Activated T-cell treated with anti-CD3 and anti-CD28 coated beads for 48 hours (primary cell): ENCODE data around the gene NKD2.

Experiments
- DNase-seq: peaks from one replicate; pipeline ENCODE4 v3.0.0-alpha.2; 2020; ENCODE audit warnings: low read depth

Gene NKD2

DNA sequence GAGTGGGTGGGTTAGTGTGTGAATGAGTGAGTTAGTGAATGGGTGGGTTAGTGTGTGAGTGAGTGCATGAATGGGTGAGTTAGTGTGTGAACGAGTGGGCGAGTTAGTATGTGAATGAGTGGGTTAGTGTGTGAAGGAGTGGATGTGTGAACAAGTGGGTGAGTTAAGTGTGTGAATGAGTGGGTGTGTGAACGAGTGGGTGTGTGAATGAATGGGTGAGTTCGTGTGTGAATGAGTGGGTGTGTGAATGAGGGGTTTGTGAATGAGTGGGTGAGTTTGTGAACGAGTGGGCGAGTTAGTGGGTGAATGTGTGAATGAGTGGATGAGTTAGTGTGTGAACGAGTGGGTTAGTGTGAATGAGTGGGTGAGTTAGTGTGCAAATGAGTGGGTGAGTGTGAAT lies 34.0 kb downstream of the NKD2 start:
- DNase-seq = no peak

DNA sequence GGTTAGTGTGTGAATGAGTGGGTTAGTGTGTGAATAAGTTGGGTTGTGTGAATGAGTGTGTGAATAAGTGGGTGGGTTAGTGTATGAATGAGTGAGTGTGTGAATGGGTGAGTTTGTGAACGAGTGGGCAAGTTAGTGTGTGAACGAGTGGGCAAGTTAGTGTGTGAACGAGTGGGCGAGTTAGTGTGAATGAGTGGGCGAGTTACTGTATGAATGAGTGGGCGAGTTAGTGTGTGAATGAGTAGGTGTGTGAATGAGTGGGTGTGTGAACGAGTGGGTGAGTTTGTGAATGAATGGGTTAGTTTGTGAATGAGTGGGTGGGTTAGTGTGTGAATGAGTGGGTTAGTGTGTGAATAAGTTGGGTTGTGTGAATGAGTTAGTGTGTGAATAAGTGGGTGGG lies 34.7 kb downstream of the NKD2 start:
- DNase-seq = no peak

DNA sequence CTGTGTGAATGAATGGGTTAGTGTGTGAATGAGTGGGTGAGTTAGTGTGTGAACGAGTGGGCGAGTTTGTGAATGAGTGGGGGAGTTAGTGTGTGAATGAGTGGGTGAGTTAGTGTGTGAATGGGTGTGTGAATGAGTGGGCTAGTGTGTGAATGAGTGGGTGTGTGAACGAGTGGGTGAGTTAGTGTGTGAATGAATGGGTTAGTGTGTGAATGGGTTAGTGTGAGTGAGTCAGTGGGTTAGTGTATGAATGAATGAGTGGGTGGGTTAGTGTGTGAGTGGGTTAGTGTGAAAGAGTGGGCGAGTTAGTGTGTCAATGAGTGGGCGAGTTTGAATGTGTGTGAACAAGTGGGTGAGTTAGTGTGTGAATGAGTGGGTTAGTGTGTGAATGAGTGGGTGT lies 35.5 kb downstream of the NKD2 start:
- no peak for DNase-seq

DNA sequence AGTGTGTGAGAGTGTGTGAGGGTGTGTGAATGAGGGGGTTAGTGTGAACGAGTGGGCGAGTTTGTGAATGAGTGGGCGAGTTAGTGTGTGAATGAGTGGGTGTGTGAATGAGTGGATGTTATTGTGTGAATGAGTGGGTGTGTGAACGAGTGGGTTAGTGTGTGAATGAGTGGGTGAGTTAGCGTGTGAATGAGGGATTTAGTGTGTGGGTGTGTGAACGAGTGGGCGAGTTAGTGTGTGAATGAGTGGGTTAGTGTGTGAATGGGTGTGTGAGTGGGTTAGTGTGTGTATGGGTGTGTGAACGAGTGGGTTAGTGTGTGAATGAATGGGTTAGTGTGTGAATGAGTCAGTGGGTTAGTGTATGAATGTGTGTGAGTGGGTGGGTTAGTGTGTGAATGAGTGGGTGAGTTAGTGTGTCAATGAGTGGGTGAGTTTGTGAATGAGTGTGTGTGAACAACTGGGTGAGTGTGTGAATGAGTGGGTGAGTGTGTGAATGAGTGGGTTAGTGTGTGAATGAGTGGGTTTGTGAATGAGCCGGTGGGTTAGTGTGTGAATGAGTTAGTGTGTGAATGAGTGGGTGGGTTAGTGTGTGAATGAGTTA lies 37.5 kb downstream of the NKD2 start:
- DNase-seq = no peak

DNA sequence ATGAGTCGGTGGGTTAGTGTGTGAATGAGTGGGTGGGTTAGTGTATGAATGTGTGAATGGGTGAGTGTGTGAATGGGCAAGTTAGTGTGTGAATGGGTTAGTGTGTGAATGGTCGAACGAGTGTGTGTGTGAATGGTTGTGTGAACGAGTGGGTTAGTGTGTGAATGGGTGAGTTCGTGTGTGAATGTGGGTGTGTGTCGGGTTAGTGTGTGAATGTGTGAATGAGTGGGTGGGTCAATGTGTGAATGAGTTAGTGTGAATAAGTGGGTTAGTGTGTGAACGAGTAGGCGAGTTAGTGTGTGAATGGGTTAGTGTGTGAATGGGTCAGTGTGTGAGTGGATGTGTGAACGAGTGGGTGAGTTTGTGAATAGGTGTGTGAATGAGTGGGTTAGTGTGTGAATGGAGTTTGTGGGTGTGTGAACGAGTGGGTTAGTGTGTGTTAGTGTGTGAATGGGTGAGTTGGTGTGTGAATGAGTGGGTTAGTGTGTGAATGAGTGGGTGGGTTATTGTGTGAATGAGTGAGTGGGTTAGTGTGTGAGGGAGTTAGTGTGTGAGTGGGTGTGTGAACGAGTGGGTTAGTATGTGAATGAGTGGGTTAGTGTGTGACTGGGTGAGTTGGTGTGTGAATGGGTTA lies 38.8 kb downstream of the NKD2 start:
- no peak for DNase-seq

DNA sequence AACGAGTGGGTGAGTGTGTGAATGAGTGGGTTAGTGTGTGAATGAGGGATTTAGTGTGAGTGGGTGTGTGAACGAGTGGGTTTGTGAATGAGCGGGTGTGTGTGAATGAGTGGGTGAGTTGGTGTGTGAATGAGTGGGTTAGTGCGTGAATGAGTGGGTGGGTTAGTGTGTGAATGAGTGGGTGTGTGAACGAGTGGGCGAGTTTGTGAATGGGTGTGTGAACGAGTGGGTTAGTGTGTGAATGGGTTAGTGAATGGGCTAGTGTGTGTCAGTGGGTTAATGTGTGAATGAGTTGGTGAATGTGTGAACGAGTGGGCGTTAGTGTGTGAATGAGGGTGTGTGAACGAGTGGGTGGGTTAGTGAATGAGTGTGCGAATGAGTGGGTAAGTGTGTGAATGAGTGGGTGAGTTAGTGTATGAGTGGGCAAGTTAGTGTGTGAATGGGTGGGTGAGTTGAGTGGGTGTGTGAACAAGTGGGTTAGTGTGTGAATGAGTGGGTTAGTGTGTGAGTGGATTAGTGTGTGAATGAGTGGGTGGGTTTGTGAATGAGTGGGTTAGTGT lies 39.6 kb downstream of the NKD2 start:
- no peak for DNase-seq

DNA sequence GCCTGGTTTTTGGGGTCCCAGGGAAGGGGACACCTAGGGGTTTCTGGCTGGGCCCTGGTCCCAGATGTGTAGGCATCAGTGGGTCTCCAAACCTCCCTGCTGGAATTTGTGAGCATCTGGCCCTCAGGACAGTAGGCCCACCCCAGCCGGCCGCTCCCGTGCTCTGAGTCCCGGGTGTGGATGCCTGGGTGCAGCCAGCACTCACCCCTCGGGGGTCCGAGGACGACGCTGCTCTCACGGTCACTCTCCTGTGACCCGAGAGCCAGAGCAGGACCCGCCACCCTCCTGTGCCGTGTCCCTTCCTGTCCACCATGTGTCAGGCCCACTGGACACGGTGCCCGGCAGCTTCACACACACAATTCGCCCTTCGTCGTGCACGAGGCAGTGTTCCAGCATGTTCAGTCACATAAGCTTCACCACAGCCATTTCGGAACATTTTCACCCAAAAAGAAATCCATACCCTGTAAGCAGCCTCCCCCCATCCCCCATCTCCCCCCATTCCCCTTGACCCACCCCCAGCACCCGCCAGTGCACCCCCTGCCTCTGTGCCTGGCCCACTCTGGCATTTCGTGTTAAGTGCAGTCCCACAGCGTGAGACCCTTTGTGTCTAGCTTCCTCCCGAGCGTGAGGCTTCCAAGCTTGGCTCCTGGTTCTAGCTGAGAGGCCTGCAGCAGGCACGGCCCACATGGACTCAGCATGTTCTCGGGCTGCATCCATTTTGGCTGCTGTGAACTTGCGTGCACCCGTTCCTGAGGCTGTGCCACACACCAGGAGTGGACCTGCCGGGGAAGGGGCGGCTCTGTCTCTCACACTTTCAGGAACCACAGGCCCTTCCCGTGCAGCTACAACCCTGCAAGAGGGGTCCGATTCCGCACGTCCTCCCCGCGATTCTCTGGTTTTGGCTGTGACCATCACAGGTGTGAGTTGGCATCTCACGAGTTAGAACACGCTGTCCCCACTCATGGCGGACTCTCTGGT lies 40.5 kb downstream of the NKD2 start:
- no peak for DNase-seq

DNA sequence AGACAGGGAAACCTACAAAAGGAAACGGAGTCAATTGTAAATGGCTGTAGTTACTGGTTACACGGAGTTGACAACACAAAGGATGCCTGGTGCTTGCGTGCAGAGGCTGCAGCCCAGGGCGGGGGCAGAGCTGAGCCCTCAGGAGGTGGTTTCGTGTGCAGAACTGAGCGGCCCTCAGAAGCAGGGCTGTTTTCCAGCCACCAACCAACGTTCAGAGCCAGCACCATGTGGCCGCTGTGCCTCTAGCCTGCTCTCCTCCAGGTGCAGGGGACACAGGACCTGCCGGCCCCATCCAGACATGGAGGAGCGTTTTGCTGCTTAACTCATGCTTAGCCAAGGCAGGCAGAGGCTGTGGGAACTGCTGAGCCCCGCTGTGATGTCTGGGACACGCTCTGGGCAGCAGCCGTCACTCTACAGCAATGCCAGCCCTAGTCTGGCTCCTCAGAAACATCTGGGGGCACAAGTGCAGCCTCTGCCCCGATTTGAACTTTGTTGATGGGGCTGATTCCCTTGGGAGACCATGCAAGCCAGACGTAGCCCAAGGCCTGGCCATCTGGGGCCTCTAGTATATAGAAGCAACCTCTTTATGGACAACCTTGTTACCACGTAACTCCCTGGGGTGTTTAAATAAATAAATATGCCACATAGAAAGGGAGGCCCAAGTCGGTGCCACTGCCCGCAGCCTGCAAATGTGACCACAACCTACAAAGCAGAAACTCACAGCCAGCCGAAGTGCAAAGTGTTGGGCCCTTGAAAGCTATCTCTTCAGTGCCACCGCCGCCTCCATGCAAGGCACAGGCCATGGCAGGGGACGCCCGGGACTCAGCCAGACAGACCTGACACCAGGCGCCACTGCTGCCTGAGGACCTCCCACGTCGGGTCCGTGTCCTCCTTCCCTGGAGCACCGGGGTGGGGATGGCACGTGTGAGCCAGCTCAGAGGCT lies 42.1 kb downstream of the NKD2 start:
- no peak for DNase-seq

DNA sequence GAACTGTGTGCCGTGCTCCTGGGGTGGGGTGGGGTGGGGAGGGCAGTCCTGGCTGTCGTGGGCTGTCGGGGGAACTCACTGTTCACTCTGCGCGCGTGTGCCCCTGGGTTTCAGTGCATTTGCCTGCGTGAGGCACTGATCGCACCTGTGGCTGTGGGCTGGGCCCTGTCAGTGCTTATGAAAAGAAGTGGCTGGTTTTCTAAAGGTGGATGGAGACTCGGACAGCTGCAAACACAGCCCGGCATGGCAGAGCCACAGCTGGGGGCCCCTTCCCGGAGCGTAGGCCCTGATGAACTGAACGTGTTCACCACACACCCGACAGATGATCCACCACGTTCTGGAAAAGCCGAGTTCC lies 42.7 kb downstream of the NKD2 start:
- no peak for DNase-seq

DNA sequence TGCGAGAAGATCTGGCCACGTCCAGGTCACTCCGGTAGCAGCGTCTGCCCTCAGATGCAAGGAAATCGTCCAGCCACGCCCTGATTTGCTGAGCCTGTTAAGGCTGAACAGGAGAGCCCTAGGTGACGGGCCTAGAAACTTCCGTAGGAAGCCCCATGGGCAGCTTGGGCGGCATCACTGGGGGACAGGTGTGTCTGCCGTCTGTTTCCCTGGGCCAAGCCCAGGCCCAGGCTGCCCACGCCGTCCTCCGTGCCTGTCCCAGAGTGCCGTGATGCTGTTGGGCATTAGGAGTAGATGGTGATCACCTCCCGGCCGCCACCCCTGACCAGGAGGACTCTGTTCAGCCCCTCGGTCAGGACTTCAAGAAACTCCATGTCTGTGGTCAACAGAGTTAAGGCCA lies 43.5 kb downstream of the NKD2 start:
- no peak for DNase-seq

DNA sequence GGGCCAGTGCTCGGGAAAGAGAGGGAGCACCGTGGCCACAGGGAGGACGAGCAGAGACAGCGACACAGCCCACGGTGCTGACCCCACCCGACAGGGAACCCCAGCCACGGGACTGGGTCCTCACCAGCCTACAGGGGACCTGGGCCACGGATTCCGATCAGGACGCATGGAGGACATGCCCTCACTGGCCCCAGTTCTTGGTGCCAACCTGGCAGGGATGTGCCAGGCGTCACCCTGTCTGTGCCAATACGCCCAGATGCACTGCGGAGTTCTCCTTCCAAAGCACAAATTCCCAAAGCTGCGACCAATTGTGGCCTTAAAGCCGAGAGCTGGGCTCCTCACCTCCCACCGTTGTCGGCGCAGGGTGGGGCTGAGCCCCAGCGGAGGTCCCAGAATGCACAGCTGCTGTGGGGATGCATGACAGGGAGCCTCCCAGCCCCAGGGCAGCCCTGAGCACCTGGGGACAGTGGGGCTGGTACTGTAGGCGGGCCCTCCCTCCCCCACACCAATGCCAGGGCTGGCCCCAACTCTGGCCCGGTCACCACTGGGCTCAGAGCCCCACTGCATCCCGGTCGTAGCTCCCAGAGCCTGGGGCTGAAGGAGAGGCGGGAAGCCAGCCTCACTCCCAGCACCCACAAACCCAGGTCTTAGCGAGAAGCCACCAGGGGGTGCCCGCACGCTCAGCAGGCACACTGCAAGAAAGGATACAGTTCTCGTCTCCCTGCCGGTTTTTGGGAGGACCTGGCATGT lies 44.2 kb downstream of the NKD2 start:
- no peak for DNase-seq

DNA sequence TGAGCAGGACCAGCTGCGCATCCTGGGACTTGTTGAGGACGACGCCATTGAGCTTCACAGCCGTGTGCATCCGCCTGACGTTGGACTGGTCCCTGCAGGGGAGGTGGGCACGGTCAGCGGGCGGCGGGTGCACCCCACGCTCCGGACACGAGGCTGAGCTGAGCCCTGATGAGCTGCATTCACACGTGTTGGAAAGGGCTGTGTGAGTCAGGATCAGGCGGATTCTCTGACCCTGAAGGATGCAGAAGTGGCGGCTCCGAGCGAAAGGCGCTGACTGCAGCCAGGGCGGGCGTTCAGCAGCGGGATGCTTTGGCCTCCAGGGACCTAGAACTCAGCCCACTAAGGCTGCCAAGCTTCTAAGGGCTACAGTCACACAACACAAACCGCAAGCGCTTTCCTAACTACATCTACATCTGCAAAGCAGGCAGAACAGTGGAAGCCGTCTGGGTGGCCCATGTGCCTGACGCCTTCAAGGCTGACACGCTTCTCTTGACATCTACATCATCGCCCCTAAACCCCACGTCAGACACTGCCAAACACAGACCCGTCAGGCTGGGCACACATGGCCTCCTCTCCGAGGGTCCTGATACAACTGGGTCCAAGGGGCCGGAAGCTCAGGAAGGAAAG lies 44.9 kb downstream of the NKD2 start:
- DNase-seq = no peak

DNA sequence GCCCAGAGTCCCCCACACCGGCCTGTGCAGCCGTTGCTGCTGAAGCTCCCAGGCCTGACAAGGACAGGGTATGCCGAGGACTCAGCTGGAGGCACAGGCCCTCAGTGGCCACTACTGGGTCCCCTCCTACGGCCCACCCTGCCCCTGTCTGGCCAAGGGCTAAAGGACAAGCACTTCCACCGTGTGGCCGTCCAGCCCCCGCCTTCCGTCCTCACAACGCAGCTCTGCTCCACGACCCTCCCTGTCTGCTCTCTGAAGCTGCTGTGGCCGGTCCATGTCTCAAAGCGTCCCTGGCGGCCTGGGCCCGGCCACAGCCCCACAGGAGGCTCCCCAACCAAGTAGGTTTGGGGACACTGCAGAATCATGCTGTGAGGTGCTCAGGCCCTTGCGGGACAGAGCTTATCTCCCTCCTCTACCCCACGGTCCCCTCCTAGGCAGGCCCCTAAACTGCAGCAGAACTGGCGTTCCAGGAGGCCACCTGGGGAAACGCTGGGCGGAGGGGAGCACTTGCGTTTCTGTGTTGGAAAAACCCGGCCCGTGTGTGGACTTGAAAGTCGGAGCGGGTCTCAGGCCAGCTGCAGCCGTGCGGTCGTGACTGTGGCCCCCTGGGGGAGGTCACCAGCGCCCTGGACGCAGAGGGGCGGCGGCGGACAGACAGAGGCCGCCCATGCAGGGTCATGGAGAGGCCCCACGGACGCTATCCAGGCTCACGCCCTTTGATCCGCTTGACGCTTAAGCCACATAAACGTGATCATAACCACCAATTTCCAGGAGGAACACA lies 45.6 kb downstream of the NKD2 start:
- DNase-seq = no peak

DNA sequence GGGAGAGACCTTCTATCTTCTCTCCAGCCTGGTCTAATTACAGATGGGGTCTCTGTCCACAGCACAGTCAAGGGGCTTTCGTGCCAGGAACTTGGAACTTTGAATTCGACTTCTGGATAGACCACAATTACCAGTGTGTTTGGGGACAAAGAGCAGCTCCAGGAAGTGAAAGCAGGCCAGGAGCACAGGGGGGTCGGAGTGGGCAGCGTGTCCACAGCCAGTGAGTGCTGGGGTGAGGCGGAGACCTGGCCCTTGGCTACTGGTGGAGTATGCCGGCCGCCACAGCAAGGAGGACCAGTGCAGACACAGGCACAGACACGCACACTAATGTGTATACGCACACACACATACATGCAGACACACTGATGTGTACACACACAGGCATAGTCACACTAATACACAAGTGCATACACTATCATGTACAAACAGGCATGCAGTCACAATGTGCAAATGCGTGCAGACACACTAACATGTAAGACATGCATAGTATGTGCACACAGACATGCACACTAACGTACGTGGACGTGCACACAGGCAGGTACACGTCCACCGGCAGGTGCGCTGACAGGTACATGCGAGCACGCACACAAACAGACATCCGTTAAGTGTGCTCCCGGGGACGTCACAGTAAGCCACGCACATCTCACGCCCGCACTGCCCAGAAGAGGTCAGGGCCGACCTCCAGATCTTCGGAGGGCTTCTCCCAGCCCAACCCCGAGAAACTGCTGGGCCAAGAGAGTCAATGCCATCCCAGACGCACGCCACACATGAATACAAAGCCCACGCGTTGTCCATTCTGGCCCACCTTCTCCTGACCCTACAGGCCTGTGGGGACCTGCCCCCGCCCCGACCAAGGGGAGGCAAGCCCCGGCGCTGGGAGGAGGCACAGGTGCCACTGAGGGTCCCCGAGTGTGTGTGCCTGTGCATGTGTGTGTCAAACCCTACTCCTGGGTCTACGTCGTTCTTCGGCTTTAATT lies 46.5 kb downstream of the NKD2 start:
- no peak for DNase-seq

DNA sequence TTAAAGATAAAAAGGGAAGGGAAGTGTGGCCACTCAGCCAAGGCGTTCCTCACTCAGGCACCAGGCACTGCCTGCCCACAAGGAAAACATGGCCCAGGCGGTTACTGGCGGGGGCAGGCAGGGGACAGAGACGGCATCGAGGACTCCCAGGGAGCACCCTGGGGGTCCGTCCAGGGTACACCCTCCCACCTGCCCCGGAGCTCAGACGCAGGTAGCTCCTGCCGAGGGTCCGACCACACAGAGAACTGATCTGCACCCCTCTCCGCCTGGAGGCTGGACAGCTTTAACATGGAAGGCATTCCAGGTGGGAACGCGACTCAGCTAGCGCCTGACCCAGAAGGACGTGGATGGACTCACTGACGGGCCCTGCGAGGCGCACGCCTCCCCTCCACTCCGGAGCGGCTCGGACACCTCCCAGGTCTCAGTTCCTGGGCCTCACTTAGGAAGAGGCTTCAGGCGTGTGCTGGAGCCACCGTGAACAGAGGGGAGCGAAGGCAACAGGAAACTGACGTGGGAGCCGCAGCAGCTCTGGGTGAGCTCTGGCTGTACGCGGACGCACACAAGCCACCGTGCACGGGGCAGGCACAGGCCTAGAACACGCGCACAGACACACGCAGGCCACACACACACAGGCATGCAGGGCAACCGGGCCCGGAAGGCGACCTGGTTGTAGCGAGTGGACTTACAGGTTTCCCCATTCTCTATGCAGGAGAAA lies 47.5 kb downstream of the NKD2 start:
- DNase-seq = no peak

DNA sequence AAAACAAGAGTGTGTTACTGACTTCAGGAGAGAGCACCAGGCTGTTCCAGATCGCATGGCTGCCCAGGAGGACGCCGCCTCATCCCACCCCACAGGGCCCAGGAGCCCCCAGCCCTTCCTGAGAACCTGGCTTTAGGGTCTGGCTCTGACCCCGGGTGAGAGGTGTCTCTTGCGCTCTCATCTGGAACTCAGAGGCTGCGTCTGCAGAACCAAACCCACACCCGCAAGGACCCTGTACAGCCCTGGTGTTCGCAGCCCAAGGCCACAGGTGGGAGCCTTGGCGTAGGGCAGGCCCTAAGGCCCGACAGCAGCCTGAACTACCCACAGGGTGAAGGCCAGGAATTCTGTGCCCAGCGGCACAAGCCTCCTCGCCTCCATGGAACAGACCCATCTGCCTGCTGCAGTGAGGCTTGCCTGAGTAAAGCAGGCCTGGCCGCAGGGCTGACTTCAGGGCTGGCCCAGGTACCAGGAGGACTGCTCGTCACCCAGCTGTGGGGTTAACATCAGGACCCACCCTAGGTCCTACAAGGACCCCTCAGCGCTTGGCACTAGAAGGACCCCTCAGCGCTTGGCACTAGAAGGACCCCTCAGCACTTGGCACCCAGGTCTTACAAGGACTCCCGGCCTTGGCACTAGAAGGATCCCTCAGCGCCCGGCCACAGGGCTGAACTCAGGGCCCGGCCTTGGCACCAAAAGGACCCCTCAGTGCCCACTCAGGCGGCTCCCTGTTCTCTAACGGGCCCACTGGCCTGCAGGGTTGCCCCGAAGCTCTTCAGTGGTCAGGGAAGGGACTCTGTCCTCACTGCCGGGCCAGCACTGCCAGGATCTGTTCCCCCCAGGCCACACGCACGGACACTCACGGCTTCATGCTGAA lies 48.2 kb downstream of the NKD2 start:
- DNase-seq = no peak
